ENCODE data around the gene NID1.
A peak's percentile ranks its signal among the peaks of the same experiment; 100 is the strongest.

The NID1 gene

DNA sequence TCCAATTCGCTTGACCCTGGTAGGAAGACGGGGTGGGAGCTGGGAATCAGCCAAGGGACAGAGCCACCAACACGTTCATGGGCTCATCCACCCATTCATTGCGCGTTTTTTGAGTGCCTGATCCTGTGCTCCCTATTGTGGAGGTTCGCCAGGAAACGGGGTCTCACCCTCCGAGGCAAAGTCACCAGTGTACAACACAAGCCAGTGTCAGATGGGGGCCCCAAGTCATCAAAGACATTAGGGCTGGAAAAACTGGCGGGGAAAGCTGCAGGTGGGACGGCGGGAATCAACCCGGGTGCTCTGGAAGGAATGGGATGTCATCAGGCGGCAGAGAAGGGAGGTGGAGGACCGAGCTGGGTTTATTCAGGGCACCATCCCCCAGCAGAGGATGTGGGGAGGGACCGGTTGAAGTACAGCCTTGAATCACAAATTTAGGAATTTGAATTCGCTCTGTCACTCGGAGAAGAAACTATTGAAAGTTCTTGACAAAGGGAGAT is 667 bp upstream of the NID1 start:
- DNase-seq, result no peak

DNA sequence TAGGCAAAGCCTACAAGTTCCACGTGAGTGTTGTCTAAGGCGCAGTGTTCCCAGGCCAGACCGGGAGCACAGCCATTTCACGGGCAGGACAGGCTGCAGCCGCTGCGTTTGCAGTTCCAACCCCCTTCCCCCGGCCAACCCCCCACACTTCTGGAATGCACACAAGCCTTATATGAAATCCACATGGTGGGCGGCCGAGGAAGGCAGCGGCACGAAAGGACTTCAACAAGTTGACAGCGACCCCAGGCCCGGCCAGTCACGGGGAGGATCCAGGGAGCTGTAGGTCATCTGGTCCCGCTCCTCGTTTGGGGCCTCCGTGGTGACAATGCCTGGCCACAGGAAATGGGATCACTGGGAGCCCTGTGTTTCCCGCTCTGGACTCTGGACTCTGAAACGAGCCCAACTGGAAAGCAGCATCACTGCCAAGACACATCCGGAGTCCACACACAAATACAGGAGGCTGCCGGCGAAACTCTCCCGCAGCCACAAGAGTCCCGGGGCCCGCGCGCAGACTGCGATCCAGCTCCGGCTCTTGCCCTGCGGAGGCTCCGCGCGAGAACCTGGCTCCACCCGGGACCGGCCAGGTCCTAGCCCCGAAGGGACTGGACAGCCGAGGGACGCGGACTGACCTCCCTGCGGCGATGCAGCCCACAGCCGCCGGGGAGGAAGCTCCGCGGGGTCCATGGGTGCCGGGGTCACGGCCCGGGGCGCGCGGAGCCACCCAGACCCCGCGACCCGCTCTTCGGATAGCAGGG is 794 bp downstream of the NID1 start:
- peak; percentile 78 for DNase-seq

DNA sequence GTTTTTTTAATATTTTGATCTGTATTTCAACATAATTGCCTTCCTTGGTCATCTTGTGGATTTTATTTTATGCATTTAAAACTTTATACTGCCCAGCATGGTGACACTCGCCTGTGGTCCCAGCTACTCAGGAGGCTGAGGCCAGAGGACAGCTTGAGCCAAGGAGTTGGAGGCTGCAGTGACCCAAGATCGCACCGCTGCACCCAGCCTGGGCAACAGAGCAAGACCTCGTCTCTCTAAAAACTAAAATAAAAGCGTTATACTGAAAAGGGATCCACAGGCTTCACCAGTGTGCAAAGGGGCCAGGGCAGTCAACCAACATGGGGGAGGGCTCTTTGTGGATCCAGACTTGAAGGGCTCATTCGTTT is 1.4 kb downstream of the NID1 start:
- no peak for DNase-seq

DNA sequence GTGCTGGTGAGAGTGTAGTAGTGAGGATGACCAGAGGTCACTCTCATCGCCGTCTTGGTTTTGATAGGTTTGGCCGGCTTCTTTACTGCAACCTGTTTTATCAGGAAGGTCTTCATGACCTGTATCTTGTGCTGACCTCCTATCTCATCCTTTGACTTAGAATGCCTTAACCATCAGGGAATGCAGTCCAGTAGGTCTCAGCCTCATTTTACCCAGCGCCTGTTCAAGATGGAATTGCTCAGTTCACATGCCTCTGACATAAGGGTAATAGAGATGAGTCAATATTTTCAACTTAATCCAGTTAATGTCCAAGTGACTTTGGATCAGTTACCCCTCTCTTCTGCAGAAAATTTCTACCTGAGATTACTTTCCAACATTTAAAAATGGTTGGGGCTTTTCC is 4.6 kb downstream of the NID1 start:
- no peak for DNase-seq

DNA sequence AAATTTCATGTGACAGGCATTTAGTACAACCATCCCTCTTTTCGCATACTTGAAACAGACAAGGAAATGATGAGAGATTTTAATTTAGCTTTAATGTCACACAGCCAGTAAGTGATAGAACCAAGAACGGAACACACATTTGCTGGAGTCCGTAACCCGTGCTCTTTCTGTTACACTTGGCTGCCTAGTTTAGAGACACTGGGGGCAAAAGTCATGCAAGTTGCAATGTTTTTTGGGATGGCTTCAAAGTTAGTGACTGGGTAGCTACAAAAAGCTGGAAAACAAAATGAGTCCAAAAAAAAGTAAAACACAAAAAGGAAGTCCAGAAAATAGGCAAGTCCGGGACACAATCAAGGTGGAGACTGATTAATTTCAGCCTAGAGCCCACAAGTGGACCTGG is 5.9 kb downstream of the NID1 start:
- DNase-seq, result no peak

DNA sequence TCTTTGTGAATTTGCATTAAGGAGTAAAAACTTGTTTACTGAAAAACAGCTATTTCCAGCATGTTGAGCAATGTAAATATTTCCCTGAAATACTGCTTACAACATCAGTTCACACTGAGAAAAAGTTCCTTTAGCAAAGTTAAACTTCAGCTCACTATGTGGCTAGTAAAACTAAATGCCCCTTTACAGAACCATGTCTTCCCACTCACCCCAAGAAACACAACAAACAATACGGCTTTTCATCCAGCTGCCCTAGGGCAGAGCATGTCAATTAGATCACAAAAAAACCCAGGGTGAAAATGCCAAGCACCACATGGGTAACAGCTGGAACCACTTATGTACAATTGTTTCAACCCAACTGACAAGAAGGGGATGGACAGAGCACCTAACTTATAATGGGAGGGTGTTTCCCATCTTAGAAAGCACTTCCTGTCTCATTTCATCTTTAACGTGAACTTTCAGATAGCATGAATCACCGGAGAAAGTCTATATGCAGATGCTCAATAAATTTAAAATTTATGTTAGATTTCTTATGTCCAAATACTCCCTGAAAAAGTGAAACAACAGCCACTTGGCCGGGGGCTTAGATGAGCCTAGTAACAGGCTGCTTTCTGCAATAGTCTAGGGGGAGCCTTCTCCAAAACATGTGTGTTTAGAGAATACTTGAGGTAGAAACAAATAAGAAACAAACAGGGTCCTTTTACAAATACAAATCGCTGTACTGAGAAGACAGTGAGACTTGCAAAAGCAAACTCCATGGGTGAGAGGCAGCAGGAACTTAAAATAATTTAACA is 6.6 kb downstream of the NID1 start:
- peak; percentile 37 for DNase-seq

DNA sequence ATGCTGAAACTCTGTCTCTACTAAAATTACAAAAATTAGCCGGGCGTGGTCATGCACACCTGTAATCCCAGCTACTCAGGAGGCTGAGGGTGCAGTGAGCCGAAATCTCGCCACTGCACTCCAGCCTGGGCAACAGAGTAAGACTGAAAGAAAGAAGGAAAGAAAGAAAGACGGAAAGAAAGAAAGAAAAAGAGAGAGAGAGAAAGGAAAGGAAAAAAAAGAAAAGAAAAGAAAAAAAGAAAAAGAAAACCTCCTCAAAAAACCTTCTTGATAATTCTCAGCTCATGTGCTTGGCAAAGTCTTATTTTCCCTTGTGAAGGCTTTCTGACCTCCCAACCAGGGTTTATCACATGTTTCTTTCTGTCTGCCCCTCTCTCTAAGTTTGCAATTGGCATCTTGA is 7.3 kb downstream of the NID1 start:
- no peak for DNase-seq

DNA sequence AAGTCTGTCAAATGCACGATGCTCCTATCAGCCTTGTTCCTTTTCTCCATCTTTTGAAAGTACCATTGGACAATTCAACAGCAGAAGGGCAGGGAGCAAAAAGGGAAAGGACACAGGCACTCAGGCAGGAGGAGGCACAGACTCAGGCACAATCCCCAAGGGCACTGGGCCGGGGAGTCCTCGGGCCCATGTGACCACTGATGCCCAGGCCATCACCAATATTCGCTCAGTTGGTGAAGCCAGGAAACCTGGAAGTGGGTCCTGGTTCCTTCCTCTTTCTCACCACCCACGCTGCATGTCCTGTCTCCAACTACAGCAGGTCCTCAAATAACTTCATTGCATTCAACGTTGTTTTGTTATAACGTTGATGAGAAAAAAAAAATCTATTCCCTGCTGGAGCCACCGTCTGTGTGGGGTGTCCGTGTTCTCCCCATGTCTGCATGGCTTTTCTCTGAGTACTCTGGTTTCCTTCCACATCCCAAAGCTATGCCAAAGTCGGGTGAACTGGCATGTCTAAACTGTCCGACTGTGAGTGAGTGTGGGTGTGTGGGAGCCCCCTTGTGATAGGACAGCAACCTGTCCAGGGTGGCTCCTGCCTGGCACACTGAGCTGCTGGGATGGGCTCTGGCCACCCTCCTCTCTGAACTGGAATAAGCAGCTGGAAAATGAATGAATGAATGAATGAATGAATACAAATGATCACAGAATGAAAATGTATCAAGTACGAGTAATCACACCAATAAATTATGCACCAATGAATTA is 12.5 kb downstream of the NID1 start:
- no peak for DNase-seq

DNA sequence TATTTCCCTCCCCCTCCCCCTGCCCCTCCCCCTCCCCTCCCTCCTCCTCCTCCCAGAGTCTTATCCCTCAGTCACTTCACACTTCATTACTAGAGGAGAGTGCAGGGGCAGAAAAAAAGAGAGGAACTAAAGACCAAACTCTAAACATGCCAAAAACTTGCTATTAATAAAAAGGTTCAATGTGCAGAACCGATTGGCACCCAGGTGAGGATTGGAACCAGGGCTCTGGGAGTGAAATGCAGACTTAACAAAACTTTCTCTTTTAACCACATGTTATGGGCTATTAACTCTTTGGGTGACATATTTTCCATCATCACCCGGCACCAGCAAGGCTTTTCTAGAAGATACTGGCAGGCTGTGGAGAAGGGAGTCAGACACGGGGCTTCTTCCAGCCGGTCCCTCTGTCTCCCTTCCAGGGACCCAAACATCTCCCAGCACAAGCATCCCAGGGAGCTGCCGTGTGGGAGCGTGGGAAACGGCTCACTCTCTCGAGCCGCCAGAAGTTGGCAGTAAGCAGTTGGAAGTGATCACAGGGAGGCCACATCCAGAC is 13.6 kb downstream of the NID1 start:
- no peak for DNase-seq

DNA sequence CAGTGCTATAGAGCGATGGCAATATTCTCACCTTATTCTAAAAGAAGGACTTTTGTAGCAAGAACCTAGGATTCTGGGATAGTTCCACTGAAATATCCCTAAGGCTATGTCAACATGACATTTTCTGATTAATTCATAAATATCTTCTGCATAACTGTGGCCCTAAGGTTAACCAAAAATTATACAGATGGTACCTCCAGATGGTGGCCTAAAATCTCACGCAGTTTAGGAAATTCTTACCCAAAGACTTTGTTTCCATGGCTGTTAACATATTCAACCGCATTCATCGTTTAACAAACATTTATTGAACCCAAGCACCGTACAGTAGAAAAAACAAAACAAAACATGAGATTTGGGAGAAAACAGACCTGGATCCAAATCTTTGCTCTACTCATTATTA is 19.1 kb downstream of the NID1 start:
- no peak for DNase-seq

DNA sequence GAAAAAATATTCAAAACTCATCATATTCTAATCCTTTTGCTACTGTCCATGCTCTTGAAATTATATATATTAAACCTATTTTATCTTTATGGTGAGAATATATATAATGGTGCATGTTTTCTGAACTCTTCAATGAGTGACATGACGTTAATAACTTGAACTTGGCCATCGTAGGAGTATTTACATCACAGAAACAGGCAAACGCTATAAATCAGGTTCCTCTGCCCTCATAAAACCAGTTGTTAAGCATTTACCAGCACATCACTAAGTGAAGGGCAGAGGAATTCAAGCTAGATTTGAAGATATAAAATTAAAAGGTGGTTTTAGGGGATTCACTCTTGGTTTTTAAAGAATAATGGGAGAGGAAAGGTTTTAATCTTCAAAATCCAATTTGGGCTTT is 20.5 kb downstream of the NID1 start:
- no peak for DNase-seq

DNA sequence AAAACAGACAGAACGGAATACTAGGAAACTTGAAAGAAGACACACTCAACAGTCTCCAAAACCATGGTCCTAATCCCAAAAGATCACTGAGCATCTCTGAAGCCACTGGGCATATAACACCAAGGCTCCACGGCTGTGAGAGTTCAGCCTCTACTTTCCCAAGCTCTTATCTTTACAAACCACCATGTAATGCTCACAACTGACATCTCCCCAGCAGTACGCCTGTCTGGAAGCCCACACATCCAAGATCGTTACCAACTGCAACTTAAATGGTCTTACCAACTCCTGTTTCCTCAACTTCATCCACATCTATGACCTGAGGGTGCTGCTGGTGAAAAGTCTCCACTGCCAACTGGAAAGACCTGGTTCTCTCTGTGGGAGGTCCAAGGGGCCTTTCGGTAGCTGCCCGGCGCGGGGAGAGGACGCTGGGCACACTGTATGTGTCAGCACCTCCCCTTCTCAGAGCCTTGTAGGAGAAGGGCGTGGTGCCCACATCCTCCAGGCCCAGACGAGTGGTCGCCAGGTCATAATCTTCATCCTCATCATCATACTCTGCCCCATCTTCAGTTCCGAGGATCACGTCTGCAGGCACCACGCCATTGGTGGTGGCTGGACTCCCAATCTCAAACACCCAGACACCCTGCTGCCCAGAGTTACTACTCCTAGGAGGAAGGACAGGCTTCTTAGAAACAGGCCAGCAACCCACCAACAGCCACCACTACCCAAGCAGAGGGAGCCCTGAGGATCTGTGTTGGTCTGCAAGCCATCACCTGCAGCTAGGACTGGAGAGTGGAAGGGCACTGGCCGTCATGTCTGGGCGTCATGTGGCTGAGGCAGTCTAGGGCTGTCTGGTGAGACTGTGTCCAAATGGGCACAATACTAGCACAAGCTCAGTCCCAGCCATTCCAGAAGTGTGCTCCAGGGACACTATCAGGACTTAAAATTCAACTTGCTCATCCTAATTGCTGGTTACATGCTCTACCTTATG is 23.0 kb downstream of the NID1 start:
- DNase-seq, result no peak

DNA sequence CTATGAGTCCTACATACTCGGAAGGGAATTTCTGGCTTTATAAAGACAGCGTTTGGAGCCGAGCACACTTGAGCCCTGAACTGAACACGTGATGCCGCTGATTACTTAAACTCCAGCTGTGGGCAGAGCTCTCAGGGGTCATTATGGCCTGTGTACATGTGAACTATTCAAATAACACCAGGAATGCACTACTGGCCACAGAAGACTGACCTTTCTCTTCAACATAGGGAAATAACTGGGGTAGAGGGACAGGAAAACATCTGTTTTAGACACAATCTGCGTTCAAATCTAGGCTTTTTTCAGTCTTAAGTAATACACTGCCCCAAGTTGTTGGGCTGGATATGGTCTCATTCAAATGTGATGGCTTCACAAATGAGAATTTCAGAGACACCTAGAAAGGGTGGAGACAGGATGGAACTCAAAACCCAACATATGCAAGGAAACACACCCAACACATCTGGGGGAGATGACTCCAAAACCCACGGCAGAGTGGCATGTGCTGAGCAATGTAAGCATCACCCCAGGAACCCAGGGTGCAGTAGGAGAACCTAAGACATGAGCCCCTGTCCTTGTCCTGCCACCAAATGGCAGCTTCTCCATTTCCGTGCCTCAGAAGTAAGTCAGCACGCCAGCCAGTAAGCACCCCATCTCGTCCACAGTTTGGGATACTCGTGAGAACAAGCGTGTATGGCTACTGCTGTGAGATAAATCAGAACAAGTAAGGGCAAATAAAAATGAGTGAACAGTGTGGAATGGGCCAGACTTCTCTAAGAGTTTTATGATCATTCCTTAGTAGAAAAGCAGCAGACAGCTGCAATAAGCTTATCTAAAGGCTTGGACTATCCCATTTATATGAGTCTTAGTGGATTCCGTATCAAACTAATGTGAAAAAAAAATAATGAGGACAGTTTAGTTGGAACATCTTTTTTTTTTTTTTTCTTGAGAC is 24.9 kb downstream of the NID1 start:
- no peak for DNase-seq

DNA sequence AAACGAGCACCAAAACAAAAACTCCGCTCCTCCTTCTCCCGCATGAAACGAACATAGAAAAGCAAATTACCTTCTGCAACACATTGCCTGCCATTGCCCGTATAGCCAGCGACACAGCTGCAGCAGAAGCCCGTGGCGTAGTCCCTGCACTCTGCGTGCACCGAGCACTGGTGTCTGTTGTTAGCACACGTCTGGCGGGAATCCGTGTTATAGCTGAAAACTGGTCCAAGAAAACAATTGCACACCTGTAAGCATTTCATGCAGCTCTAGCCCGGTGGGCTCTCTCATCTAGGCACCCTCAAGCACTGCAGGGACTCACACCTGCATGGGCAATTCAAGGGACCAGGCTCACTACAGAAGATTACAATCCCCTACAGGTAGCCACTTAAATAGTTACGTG is 26.9 kb downstream of the NID1 start:
- no peak for DNase-seq

DNA sequence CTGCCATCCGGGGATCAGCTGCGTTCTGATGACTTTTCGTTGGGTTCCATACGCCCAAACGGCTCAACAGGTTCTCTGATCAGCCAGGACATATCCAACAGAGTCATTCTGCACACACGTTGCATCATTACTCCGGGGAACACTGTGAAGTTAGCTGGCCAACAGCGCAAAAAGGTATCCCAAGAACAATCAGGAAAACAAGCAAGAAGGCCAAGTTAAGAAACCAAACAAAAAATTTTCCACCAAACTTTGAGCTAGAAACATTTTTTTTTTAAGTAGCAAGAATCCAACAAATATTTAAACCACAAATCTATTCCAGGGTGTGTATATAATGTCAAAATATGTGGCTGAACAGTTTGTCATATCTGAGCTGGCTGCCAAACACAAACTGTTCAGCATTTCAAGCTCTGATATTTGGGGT is 29.2 kb downstream of the NID1 start:
- DNase-seq, result peak; percentile 45

DNA sequence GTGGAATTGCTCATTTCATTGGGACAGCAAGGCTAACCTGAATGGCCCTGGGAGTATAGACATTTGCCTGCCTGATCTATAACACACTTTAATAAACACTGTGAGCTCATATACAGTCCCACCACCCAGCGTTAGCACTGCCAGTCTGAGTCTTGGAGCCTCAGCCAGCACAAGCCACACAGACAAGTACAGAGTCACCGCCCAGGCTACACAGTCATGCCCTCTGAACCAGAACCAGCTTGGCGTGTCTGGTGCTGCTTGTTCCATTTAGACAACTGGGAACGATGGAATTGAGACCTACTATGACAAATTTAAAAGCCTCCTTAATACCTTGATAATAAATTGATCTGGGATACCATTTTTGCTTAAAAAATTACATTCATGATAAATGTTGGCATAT is 31.6 kb downstream of the NID1 start:
- DNase-seq, result no peak

DNA sequence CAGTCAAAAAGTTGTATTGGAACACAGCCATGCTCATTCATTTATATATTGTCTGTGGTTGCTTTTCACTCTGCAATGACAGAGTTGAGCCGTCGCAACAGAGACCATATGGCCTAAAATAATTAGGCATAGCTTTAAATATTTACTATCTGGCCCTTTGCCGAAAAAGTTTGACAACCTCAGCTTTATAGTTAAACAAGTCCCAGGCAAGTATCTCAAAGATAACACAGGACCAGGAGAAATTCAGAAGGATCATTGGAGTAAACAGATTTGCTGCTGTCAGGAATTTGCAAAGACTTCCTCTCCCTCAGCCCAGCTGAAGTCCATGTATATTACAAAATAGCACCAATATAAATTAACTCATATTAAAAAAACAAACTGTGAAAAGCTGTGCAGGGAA is 34.4 kb downstream of the NID1 start:
- DNase-seq, result peak; percentile 12

DNA sequence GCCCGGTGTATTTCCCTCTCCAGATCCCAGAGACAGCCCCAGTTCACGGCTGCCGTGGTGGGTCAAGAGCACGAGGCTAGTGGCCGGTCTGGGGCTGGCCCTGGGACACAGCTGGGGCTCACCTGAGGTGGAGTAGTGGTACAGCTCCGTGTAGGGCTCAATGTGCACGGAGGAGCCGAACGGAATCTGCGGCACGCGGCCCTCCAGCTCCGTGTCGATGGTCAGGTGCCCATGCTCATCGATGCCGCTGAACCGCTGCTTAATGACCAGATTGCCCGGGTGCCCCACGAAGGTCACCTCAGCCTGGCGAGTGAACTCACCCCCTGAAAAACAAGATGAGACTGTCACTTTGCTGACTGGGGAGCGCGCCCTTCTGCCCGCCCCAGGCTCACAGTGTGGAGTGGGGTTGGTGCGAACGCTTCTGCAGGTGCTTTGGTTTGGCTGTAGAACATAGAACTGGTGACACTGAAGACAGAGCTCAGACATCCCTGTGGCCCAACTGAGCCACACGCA is 35.4 kb downstream of the NID1 start:
- no peak for DNase-seq

DNA sequence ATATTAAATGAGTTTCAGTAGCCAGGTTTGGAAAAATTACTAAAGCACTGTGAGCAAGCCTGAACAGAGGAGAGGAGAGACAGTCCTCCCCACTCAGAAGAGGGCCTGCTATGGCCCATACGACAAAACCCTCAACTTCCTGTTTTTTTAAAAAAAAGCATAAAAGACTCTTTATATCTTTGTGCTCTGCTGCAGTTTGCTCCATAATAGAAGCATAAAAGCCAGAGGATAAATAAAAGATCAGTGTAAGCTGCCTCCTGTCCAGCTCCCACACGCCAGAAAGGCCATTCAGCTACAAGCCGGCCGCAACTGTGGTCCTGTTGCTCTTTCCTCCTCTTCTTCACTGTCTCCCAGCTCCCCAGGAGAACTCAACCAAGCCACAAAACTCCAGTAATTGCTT is 37.8 kb downstream of the NID1 start:
- DNase-seq, result no peak

DNA sequence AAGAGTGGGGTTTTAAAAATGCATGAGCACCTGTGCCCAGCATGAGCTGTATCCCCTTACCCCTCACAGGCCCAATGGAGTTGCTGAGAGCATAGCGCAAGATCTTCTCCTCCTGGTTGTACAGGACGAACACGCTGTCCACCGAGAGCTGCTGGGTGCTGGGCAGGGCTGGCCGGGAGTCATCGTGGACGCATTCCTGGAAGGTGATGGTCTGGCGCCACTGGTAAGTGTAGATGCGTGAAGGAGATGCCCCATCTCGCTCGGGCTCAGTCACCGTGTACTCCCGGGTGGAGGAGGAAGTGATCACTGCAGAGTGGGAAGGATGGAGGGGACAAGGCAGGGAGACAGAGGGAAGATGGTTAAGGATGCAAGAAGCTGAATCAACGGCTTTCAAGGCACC is 39.1 kb downstream of the NID1 start:
- no peak for DNase-seq

DNA sequence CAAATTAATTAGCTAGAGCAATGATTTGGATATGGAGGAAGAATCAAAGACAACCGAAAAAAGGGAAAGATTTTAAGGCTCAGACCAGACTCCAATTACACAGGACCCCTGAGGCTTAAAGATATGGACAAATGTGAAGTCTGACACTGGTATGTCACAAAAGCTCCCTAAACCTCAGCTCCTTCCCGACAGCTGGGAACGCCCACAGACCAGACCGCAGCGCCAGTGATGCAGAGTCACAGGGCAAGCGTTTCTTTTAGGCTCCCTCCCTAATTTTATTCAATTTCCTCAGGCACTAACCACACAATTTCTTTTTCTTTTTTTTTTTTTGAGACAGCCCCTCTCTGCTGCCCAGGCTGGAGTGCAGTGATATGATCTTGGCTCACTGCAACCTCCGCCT is 40.2 kb downstream of the NID1 start:
- no peak for DNase-seq
